Ovary (tissue), 9 donors: ENCODE measurements around the gene PCDHGA9. TPM values are rescaled to one million over a fixed set of nuclear protein-coding genes. Genes with fewer than 3 reads are reported as not detected.

Source experiments
- DNase-seq, 5 donors: peaks; one replicate each; pipeline ENCODE4 v3.0.0-alpha.2; 2019 to 2020
- H3K27ac ChIP-seq, 2 donors: fragments of 200-600 bp; one replicate each; pipeline versions ENCODE4 v1.5.1 to v1.8.0; 2019 to 2022
- H3K27me3 ChIP-seq: fragments of 200-600 bp; one replicate; pipeline ENCODE4 v1.8.0; 2022
- H3K36me3 ChIP-seq: fragments of 200-600 bp; sonication (generic); one replicate; pipeline ENCODE4 v1.5.1; 2019
- H3K4me1 ChIP-seq: one replicate; pipeline ENCODE4 v1.8.1; 2013; ENCODE audit warnings: mild to moderate bottlenecking, moderate library complexity; ENCODE audit not compliant: insufficient read depth
- H3K4me3 ChIP-seq: fragments of 200-600 bp; sonication (generic); one replicate; pipeline ENCODE4 v1.5.1; 2017
- H3K9me3 ChIP-seq, 2 donors: fragments of 200-600 bp in 1 of 2; sonication (generic) in 1 of 2; one replicate each; pipeline versions ENCODE4 v1.5.1 to v1.8.1; 2013 to 2019; ENCODE audit warnings: mild to moderate bottlenecking in 1 of 2, moderate library complexity in 1 of 2
- CTCF ChIP-seq, 3 donors: fragments of 450-650 bp in 2 of 3; fragments of 200-600 bp in 1 of 3; IDR thresholded peaks; one replicate each; pipeline versions ENCODE4 v1.5.1 to v1.8.0; 2016 to 2022; ENCODE audit warnings: antibody characterized with exemption in 3 of 3, mild to moderate bottlenecking in 1 of 3
- EP300 ChIP-seq: sonication (generic); formaldehyde crosslinking; IDR thresholded peaks from one replicate; pipeline ENCODE4 v1.6.1; 2017; ENCODE audit warnings: antibody characterized with exemption
- POLR2A ChIP-seq: fragments of 450-650 bp; IDR thresholded peaks from one replicate; pipeline ENCODE4 v1.6.1; 2017; ENCODE audit warnings: antibody characterized with exemption, mild to moderate bottlenecking, moderate library complexity
- WGBS, 3 donors: extraction: QIAGEN DNeasy Blood & Tissue Kit in 1 of 3; methylation state at CpG; one replicate each; pipeline versions ENCODE4 v1.1.5 to v1.1.7; 2013 to 2017; 5-methylcytosine and 5-hydroxymethylcytosine counted together
- intact Hi-C, 4 donors: fragments of 100-400 bp; cut with DNase I; formaldehyde crosslinking; loops; one replicate each; pipeline versions ENCODE4 v1.11.0 to v1.15.1; 2022 to 2023
- polyA plus RNA-seq, 2 donors: library from polyadenylated mRNA; stranded (reverse); fragments of 200-250 nt in 1 of 2; fragments of 350-450 nt in 1 of 2; fragmentation: Illumina TruSeq in 1 of 2; extraction: RNeasy Lipid Tissue Mini Kit (QIAGEN cat#74804) in 1 of 2; gene quantifications; one replicate each; pipeline ENCODE4 v1.2.3, GENCODE V29; 2013 to 2014
- total RNA-seq, 7 donors: library from RNA; depleted of rRNA in 2 of 7; stranded (reverse); fragments of >200 nt in 2 of 7; fragmentation: NEBNext Ultra II Directional in 3 of 7; extraction: Animal tissue kit (Norgen Biotek cat#: 25700) in 3 of 7; gene quantifications; one replicate each; pipeline versions ENCODE4 v1.1.0 to v1.2.4, GENCODE V29; 2016 to 2023
- donor health status: DM: no; HTN: no; CAD: no; lungs with moderate emphysema.
- donor health status: DM: no; HTN: no; CAD: no.
- donor health status: Bipolar disorder and iron deficiency.
- donor health status: DM: yes; HTN: yes; CAD: no.
- donor health status: DM: no; HTN: no; CAD: no.
- donor health status: DM: yes; HTN: yes; CAD: no.

The PCDHGA9 gene
- total and polyA plus RNA-seq, 9 donors = 2.3 to 11.7 (median 8.2) TPM

- H3K4me1 ChIP-seq = no peaks in the 10 kb centered on the region
- peaks cover 0 to 34% of the 10 kb centered on the region in 2 donors for H3K9me3 ChIP-seq
- intact Hi-C loops = no loop called here
- no peak overlapping the region for H3K27ac ChIP-seq
- DNase-seq = no peak
- no peaks in the 10 kb centered on the region for H3K27me3 ChIP-seq
- 82 to 93% (median 88%) methylated on average over 2 of the region's 2 CpGs for WGBS, 3 donors
- TF ChIP-seq EP300 = no peak
- no peak for TF ChIP-seq POLR2A
- TF ChIP-seq CTCF (IDR thresholded peaks at IDR 0.05) = no peak
- no peaks in the 10 kb centered on the region for H3K36me3 ChIP-seq
- no peak overlapping the region for H3K4me3 ChIP-seq
Measured at GRCh38 chr5:141434006-141434405, 31.4 kb downstream of the PCDHGA9 start.

GRCh38 chr5:141437221-141437620 lies 34.6 kb downstream of the PCDHGA9 start:
- WGBS, 3 donors = 89 to 97% (median 93%) methylated on average over 2 of the region's 2 CpGs
- peaks cover 0 to 31% of the 10 kb centered on the region in 2 donors for H3K9me3 ChIP-seq
- no peaks in the 10 kb centered on the region for H3K4me1 ChIP-seq
- no peak overlapping the region for H3K27ac ChIP-seq
- H3K4me3 ChIP-seq = no peak overlapping the region
- H3K36me3 ChIP-seq = no peaks in the 10 kb centered on the region
- no peaks in the 10 kb centered on the region for H3K27me3 ChIP-seq
- DNase-seq = no peak
- intact Hi-C loops = no loop called here
- TF ChIP-seq CTCF (IDR thresholded peaks at IDR 0.05) (no peak), EP300 (no peak), POLR2A (no peak)

GRCh38 chr5:141439411-141440141 lies 37.0 kb downstream of the PCDHGA9 start:
- no peak for DNase-seq
- no peak overlapping the region for H3K4me3 ChIP-seq
- TF ChIP-seq EP300 = no peak
- no peak for TF ChIP-seq CTCF (IDR thresholded peaks at IDR 0.05)
- TF ChIP-seq POLR2A = no peak
- intact Hi-C loops = no loop called here
- H3K9me3 ChIP-seq = peaks cover 0 to 19% of the 10 kb centered on the region in 2 donors
- 64 to 71% (median 69%) methylated on average over 10 of the region's 10 CpGs for WGBS, 3 donors
- no peak overlapping the region for H3K27ac ChIP-seq
- H3K4me1 ChIP-seq = no peaks in the 10 kb centered on the region
- H3K36me3 ChIP-seq = no peaks in the 10 kb centered on the region
- no peaks in the 10 kb centered on the region for H3K27me3 ChIP-seq

GRCh38 chr5:141440341-141440740 lies 37.8 kb downstream of the PCDHGA9 start:
- no peak overlapping the region for H3K4me3 ChIP-seq
- no peaks in the 10 kb centered on the region for H3K36me3 ChIP-seq
- H3K4me1 ChIP-seq = no peaks in the 10 kb centered on the region
- 95 to 96% (median 95%) methylated on average over 9 of the region's 9 CpGs for WGBS, 3 donors
- H3K27ac ChIP-seq = no peak overlapping the region
- peaks cover 0 to 19% of the 10 kb centered on the region in 2 donors for H3K9me3 ChIP-seq
- intact Hi-C loops = no loop called here
- DNase-seq = no peak
- H3K27me3 ChIP-seq = no peaks in the 10 kb centered on the region
- no peak for TF ChIP-seq POLR2A

- Histone ChIP-seq H3K27ac (no peak overlapping the region), H3K4me3 (no peak overlapping the region), H3K4me1 (no peaks in the 10 kb centered on the region), H3K9me3 (peaks cover 0 to 19% of the 10 kb centered on the region in 2 donors), H3K36me3 (no peaks in the 10 kb centered on the region), H3K27me3 (no peaks in the 10 kb centered on the region)
- DNase-seq = no peak
- intact Hi-C loops = no loop called here
- TF ChIP-seq POLR2A = no peak
- TF ChIP-seq EP300 = no peak
- no peak for TF ChIP-seq CTCF (IDR thresholded peaks at IDR 0.05)
- WGBS, 3 donors = 45 to 58% (median 46%) methylated on average over 41 to 50 of the region's 50 CpGs
Measured at GRCh38 chr5:141441571-141442170, 39.1 kb downstream of the PCDHGA9 start.
